Neural cell (in vitro differentiated cells): ENCODE data around the gene FBLIM1. TPM values are rescaled to one million over a fixed set of nuclear protein-coding genes. Genes with fewer than 3 reads are reported as not detected.
"Not testable (repeated sequence)": the region's sequence is repeated elsewhere in the genome, so short reads cannot be mapped to it uniquely, and the experiment has no call there.

Experiments
- H2AFZ ChIP-seq: fragments of 200-600, 300-800 bp; sonication (generic), shearing (Covaris generic); 2 replicates; pipeline ENCODE4 v1.6.0; 2014; ENCODE audit warnings: low read depth, mild to moderate bottlenecking, antibody characterized with exemption, low read length, moderate library complexity
- H3F3A ChIP-seq: fragments of 200-600 bp; shearing (Covaris generic); 2 replicates; pipeline ENCODE4 v1.6.1; 2016; ENCODE audit warnings: mild to moderate bottlenecking, moderate library complexity, mixed read lengths, antibody characterized with exemption, low read length; ENCODE audit not compliant: insufficient read depth, poor library complexity, severe bottlenecking
- H3K27ac ChIP-seq: fragments of 200-600, 300-800 bp; sonication (generic), shearing (Covaris generic); 2 replicates; pipeline ENCODE4 v1.5.1; 2014; ENCODE audit warnings: mild to moderate bottlenecking, low read length, moderate library complexity
- H3K27me3 ChIP-seq: fragments of 300-800, 200-600 bp; sonication (generic), shearing (Covaris generic); 2 replicates; pipeline ENCODE4 v1.6.0; 2014; ENCODE audit warnings: mild to moderate bottlenecking, low read depth, low read length, moderate library complexity; ENCODE audit not compliant: insufficient read depth
- H3K36me3 ChIP-seq: fragments of 300-800, 200-600 bp; sonication (generic), shearing (Covaris generic); 2 replicates; pipeline ENCODE4 v1.5.1; 2014; ENCODE audit warnings: mild to moderate bottlenecking, antibody characterized with exemption, low read length, moderate library complexity; ENCODE audit not compliant: insufficient read depth
- H3K4me2 ChIP-seq: fragments of 300-800, 200-600 bp; sonication (generic), shearing (Covaris generic); 2 replicates; pipeline ENCODE4 v1.6.0; 2014; ENCODE audit warnings: mild to moderate bottlenecking, low read length
- H3K4me3 ChIP-seq: fragments of 300-800, 200-600 bp; sonication (generic), shearing (Covaris generic); 2 replicates; pipeline ENCODE4 v1.5.1; 2014; ENCODE audit warnings: mild to moderate bottlenecking, low read length, moderate library complexity
- H3K79me2 ChIP-seq: fragments of 200-600 bp; shearing (Covaris generic); replicated peaks from 2 replicates; pipeline ENCODE4 v1.6.0; 2014; ENCODE audit warnings: mild to moderate bottlenecking, low read length, moderate library complexity; ENCODE audit not compliant: insufficient read depth
- H3K9ac ChIP-seq: fragments of 300-800, 200-600 bp; sonication (generic), shearing (Covaris generic); 2 replicates; pipeline ENCODE4 v1.6.1; 2016; ENCODE audit warnings: mild to moderate bottlenecking, low read length, mixed read lengths
- H3K9me2 ChIP-seq: fragments of 200-600 bp; shearing (Covaris generic); 2 replicates; pipeline ENCODE4 v1.6.1; 2016; ENCODE audit warnings: mild to moderate bottlenecking, low read length, mixed read lengths; ENCODE audit not compliant: insufficient read depth
- H3K9me3 ChIP-seq: fragments of 200-600, 300-800 bp; sonication (generic), shearing (Covaris generic); 2 replicates; pipeline ENCODE4 v1.6.1; 2016; ENCODE audit warnings: mild to moderate bottlenecking, mixed run types, low read length, moderate library complexity, mixed read lengths
- H4K20me1 ChIP-seq: fragments of 200-600 bp; shearing (Covaris generic); 2 replicates; pipeline ENCODE4 v1.6.1; 2016; ENCODE audit warnings: mild to moderate bottlenecking, mixed run types; ENCODE audit not compliant: insufficient read depth
- CTCF ChIP-seq: fragments of 450-650 bp; IDR thresholded peaks from 2 replicates; pipeline ENCODE4 v1.5.1; 2014; ENCODE audit warnings: antibody characterized with exemption, mild to moderate bottlenecking, moderate library complexity; ENCODE audit not compliant: poor library complexity, severe bottlenecking
- EP300 ChIP-seq: fragments of 450-650 bp; conservative IDR thresholded peaks from 2 replicates; pipeline ENCODE4 v1.6.1; 2014; ENCODE audit warnings: antibody characterized with exemption, mild to moderate bottlenecking, moderate library complexity; ENCODE audit not compliant: poor library complexity, severe bottlenecking
- EZH2 ChIP-seq: fragments of 200-600, 300-800 bp; shearing (Covaris generic), sonication (generic); IDR thresholded peaks from 2 replicates; pipeline ENCODE4 v1.6.1; 2014; ENCODE audit warnings: antibody characterized with exemption, low read length, borderline replicate concordance, mild to moderate bottlenecking; ENCODE audit not compliant: insufficient read depth, poor library complexity, severe bottlenecking
- MXI1 ChIP-seq: fragments of 450-650 bp; conservative IDR thresholded peaks from 2 replicates; pipeline ENCODE4 v1.6.1; 2014; ENCODE audit warnings: antibody characterized with exemption, mild to moderate bottlenecking; ENCODE audit not compliant: poor library complexity, severe bottlenecking
- POLR2AphosphoS5 ChIP-seq: IDR thresholded peaks from 2 replicates; pipeline ENCODE4 v1.6.1; 2012
- RAD21 ChIP-seq: fragments of 450-650 bp; conservative IDR thresholded peaks from 2 replicates; pipeline ENCODE4 v1.6.1; 2014; ENCODE audit warnings: antibody characterized with exemption, mild to moderate bottlenecking, moderate library complexity
- REST ChIP-seq: IDR thresholded peaks from 2 replicates; pipeline ENCODE4 v1.6.1; 2012; ENCODE audit warnings: borderline replicate concordance
- SMC3 ChIP-seq: fragments of 450-650 bp; conservative IDR thresholded peaks from 2 replicates; pipeline ENCODE4 v1.6.1; 2014; ENCODE audit warnings: antibody characterized with exemption, mild to moderate bottlenecking, moderate library complexity; ENCODE audit not compliant: poor library complexity
- TAF1 ChIP-seq: IDR thresholded peaks from 2 replicates; pipeline ENCODE4 v1.6.1; 2012; ENCODE audit warnings: low read depth
- polyA plus RNA-seq: library from polyadenylated mRNA; depleted of rRNA; stranded (reverse); fragments of >200 nt; gene quantifications from 2 replicates; pipeline ENCODE4 v1.2.3, GENCODE V29; 2014

Gene FBLIM1
- polyA plus RNA-seq, 1 donor from 2014 or later = 24.9 TPM

- no peaks in the 10 kb centered on the region for H3K79me2 ChIP-seq
- H3K9me2 ChIP-seq = no peaks in the 10 kb centered on the region
- H3F3A ChIP-seq = no peaks in the 10 kb centered on the region
- no peaks in the 10 kb centered on the region for H3K9me3 ChIP-seq
- no peak for TF ChIP-seq POLR2AphosphoS5
- no peak for TF ChIP-seq SMC3
- no peak for TF ChIP-seq MXI1
- TF ChIP-seq CTCF = no peak
- TF ChIP-seq REST = no peak
- H2AFZ ChIP-seq = no peak overlapping the region
- no peaks in the 10 kb centered on the region for H4K20me1 ChIP-seq
- H3K9ac ChIP-seq = no peak overlapping the region
- no peak overlapping the region for H3K4me3 ChIP-seq
- no peaks in the 10 kb centered on the region for H3K36me3 ChIP-seq
- no peak overlapping the region for H3K27ac ChIP-seq
- no peak overlapping the region for H3K4me2 ChIP-seq
- H3K27me3 ChIP-seq = no peaks in the 10 kb centered on the region
Observed at GRCh38 chr1:15804060-15804459, 45.5 kb downstream of the FBLIM1 start.

- H2AFZ ChIP-seq = no peak overlapping the region
- H3K9me3 ChIP-seq = no peaks in the 10 kb centered on the region
- H3K79me2 ChIP-seq = no peaks in the 10 kb centered on the region
- no peaks in the 10 kb centered on the region for H3F3A ChIP-seq
- H3K4me2 ChIP-seq = no peak overlapping the region
- no peaks in the 10 kb centered on the region for H3K36me3 ChIP-seq
- no peak overlapping the region for H3K4me3 ChIP-seq
- no peak overlapping the region for H3K9ac ChIP-seq
- no peak for TF ChIP-seq TAF1
- TF ChIP-seq POLR2AphosphoS5 = no peak
- no peak for TF ChIP-seq REST
- no peak for TF ChIP-seq MXI1
- TF ChIP-seq EZH2 = no peak
- TF ChIP-seq RAD21 = no peak
- TF ChIP-seq CTCF = no peak
- TF ChIP-seq EP300 = no peak
- TF ChIP-seq SMC3 = no peak
- H4K20me1 ChIP-seq = no peaks in the 10 kb centered on the region
- H3K9me2 ChIP-seq = no peaks in the 10 kb centered on the region
- no peak overlapping the region for H3K27ac ChIP-seq
- no peaks in the 10 kb centered on the region for H3K27me3 ChIP-seq
Observed at GRCh38 chr1:15807121-15807520, 48.5 kb downstream of the FBLIM1 start.

GRCh38 chr1:15807549-15807948 lies 49.0 kb downstream of the FBLIM1 start, which contains the start of gene UQCRHL:
Gene UQCRHL, minus strand, starts transcription at chr1:15807649. Its CDS starts 0 bp downstream, at chr1:15807649.
- H4K20me1 ChIP-seq, H2AFZ ChIP-seq, H3K9me3 ChIP-seq, H3K36me3 ChIP-seq, H3K27ac ChIP-seq, H3K4me2 ChIP-seq, H3K4me3 ChIP-seq, H3F3A ChIP-seq, H3K9ac ChIP-seq, H3K79me2 ChIP-seq, H3K9me2 ChIP-seq, H3K27me3 ChIP-seq: not testable (repeated sequence)
